ENCODE measurements around the gene THSD4. TPM values are rescaled to one million over a fixed set of nuclear protein-coding genes. Genes with fewer than 3 reads are reported as not detected.

The THSD4 gene
- total RNA-seq, 2 experiments from 2014 or later = not detected

DNA sequence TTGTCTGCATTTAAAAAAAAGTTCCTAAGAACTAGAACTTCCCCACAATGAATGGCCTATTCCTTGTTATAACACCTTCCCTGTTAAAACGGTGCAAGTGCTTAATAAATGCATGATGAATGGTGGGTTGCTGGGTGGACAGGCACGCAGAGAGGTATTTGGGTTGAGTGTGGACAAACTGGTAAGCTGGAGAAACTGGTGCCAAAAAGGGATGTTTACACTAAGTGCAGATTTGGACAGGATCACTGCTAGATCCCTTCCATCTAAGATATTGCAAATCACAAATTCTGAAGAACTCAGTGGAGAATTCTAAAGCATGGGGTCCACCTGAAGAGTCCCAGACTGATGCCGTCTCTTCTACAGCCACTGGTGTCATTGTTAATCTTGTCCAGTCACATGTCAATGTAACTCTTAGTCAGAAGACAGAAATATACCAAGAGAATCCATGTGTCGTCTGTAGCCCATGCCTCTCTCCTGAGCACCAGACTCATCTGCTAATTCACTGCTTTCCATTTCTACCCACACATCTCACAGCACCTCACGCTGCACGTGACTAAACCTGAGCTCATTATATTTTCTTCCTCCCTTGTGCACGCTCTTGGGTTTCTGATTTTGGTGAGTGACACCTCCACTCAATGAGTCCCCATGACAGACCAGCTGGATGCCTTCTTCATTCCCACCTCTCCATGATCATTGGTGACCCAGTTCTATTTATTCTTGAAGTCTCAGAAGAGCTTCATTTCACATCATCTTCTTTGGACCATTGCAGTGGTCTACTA is 328.9 kb downstream of the THSD4 start:
- no peak for DNase-seq (ENCODE audit: low spot score)
- Histone ChIP-seq H3K9me2 (ENCODE audit: insufficient read depth, low read length) (no peaks in the 10 kb centered on the region), H3K4me3 (ENCODE audit: low read depth, low read length, poor library complexity, severe bottlenecking) (no peak overlapping the region), H3K9me3 (ENCODE audit: low read length) (no peaks in the 10 kb centered on the region), H3K4me1 (ENCODE audit: insufficient read depth, low read length, poor library complexity, severe bottlenecking) (no peaks in the 10 kb centered on the region), H4K20me1 (ENCODE audit: insufficient read depth, low read length) (no peaks in the 10 kb centered on the region), H3K27ac (ENCODE audit: low read depth, low read length, poor library complexity, severe bottlenecking) (no peak overlapping the region), H3K4me2 (ENCODE audit: low read length) (no peak overlapping the region), H3K79me2 (ENCODE audit: insufficient read depth, low read depth, low read length) (no peaks in the 10 kb centered on the region), H2AFZ (ENCODE audit: low read length) (no peak overlapping the region), H3K36me3 (ENCODE audit: insufficient read depth, low read length) (no peaks in the 10 kb centered on the region)
- no peak for TF ChIP-seq EZH2phosphoT487 (IDR thresholded peaks at IDR 0.05; ENCODE audit: borderline replicate concordance, low read depth, low read length)
- TF ChIP-seq, protein P1, sequence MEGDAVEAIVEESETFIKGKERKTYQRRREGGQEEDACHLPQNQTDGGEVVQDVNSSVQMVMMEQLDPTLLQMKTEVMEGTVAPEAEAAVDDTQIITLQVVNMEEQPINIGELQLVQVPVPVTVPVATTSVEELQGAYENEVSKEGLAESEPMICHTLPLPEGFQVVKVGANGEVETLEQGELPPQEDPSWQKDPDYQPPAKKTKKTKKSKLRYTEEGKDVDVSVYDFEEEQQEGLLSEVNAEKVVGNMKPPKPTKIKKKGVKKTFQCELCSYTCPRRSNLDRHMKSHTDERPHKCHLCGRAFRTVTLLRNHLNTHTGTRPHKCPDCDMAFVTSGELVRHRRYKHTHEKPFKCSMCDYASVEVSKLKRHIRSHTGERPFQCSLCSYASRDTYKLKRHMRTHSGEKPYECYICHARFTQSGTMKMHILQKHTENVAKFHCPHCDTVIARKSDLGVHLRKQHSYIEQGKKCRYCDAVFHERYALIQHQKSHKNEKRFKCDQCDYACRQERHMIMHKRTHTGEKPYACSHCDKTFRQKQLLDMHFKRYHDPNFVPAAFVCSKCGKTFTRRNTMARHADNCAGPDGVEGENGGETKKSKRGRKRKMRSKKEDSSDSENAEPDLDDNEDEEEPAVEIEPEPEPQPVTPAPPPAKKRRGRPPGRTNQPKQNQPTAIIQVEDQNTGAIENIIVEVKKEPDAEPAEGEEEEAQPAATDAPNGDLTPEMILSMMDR (conservative IDR thresholded peaks at IDR 0.05; ENCODE audit: low read length) = no peak
- BruUV-seq (replicated peaks) = no TSS peak
- intact Hi-C loops (cut with micrococcal nuclease; ENCODE audit: unreplicated experiment) = loop anchor here (10.0 kb wide), 2 partner anchors 211 to 469 kb away; no protein-coding TSS in a partner anchor
- ChIA-PET CTCF (ENCODE audit: unreplicated experiment) (interaction anchor here (0.5 to 0.6 kb wide), 2 partner anchors 18 to 967 kb away, joined by 3 read pairs; no protein-coding TSS in a partner anchor), POLR2A (no interaction called here)

DNA sequence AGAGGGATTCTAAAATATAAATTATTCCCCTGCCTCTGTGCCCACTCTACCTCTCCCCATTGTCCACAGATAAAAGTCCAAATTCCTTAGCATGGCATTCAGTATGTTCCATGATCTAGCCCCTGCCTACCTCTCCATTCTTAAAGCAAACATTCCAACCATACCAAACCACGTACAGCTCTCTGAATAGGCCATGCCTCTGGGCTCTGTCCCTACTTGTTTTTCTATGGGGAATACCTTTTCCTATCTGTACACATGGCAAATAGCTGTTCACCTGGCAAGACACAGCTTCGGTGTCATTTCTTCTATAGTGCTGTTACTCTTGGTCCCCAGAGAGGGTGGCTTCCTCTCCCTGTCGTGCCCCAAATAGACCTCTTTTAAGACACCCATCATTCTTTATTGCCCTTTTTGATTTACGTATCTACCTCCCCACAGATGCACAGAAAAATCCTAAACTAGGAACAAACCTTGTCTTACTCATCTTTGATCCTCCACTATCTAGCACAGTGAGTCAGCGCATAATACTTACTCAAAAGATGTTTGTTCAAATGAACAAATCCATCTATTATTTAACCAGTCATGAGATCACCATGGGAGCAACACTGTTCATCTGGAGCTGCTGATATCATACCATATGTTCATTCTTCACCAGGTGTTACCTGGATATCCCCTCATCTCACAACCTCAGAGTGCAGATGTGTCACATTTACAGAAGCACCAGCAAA is 329.8 kb downstream of the THSD4 start:
- TF ChIP-seq, protein P1 (conservative IDR thresholded peaks at IDR 0.05; ENCODE audit: low read length) = no peak
- no peak for TF ChIP-seq EZH2phosphoT487 (IDR thresholded peaks at IDR 0.05; ENCODE audit: borderline replicate concordance, low read depth, low read length)
- Histone ChIP-seq H3K9me2 (ENCODE audit: insufficient read depth, low read length) (no peaks in the 10 kb centered on the region), H2AFZ (ENCODE audit: low read length) (no peak overlapping the region), H3K4me3 (ENCODE audit: low read depth, low read length, poor library complexity, severe bottlenecking) (no peak overlapping the region), H3K79me2 (ENCODE audit: insufficient read depth, low read depth, low read length) (no peaks in the 10 kb centered on the region), H3K4me1 (ENCODE audit: insufficient read depth, low read length, poor library complexity, severe bottlenecking) (no peaks in the 10 kb centered on the region), H3K4me2 (ENCODE audit: low read length) (no peak overlapping the region), H3K27ac (ENCODE audit: low read depth, low read length, poor library complexity, severe bottlenecking) (no peak overlapping the region), H3K36me3 (ENCODE audit: insufficient read depth, low read length) (no peaks in the 10 kb centered on the region), H4K20me1 (ENCODE audit: insufficient read depth, low read length) (no peaks in the 10 kb centered on the region), H3K9me3 (ENCODE audit: low read length) (no peaks in the 10 kb centered on the region)
- CTCF ChIA-PET (ENCODE audit: unreplicated experiment) = no interaction called here
- no peak for DNase-seq (ENCODE audit: low spot score)
- intact Hi-C loops (cut with micrococcal nuclease; ENCODE audit: unreplicated experiment) = loop anchor here (5.0 to 10.0 kb wide), 3 partner anchors 210 to 470 kb away; no protein-coding TSS in a partner anchor
- BruUV-seq (replicated peaks) = no TSS peak
- POLR2A ChIA-PET = no interaction called here
